ENCODE measurements around the gene BBS10.

- TF ChIP-seq CTCF (IDR thresholded peaks at IDR 0.05) (no peak), EZH2 (IDR thresholded peaks at IDR 0.05; ENCODE audit: borderline replicate concordance, insufficient read depth, low read depth, low read length, poor library complexity, severe bottlenecking) (no peak)
These were observed 27.3 kb upstream of the BBS10 start for GRCh38 chr12:76375470-76375869.

Measured in B cell (primary cell).